Lower leg skin (tissue), 4 donors: ENCODE results near the gene NEURL1. TPM values are rescaled to one million over a fixed set of nuclear protein-coding genes. Genes with fewer than 3 reads are reported as not detected.

Experiments used
- DNase-seq, 2 donors: peaks; one replicate each; pipeline ENCODE4 v3.0.0-alpha.2; 2019; ENCODE audit warnings: low spot score in 2 of 2
- H3K4me3 ChIP-seq: fragments of 200-600 bp; sonication (generic); 2 replicates; pipeline ENCODE4 v1.5.1; 2017; ENCODE audit warnings: mild to moderate bottlenecking, low read depth; ENCODE audit not compliant: poor library complexity, severe bottlenecking
- CTCF ChIP-seq, 3 donors: fragments of 450-650 bp; IDR thresholded peaks; one replicate each; pipeline ENCODE4 v1.5.1; 2016; ENCODE audit warnings: antibody characterized with exemption in 3 of 3, mild to moderate bottlenecking in 3 of 3, moderate library complexity in 2 of 3
- POLR2A ChIP-seq, 2 donors: fragments of 450-650 bp; IDR thresholded peaks; one replicate each; pipeline ENCODE4 v1.6.1; 2016 to 2017; ENCODE audit warnings: antibody characterized with exemption in 2 of 2, mild to moderate bottlenecking in 1 of 2, moderate library complexity in 1 of 2
- WGBS, 2 donors: methylation state at CpG; one replicate each; pipeline ENCODE4 v1.1.5; 2018; 5-methylcytosine and 5-hydroxymethylcytosine counted together
- intact Hi-C: fragments of 100-400 bp; cut with DNase I; formaldehyde crosslinking; loops from one replicate; pipeline ENCODE4 v1.15.0; 2023; ENCODE audit warnings: low total_unique reads
- total RNA-seq, 4 donors: library from RNA; depleted of rRNA; stranded (reverse); fragments of >200 nt; gene quantifications; one replicate each; pipeline ENCODE4 v1.1.0, GENCODE V29; 2016

The NEURL1 gene
- total RNA-seq, 4 donors from 2014 or later, result 0.13 to 0.23 (median 0.22) TPM; not detected in 1

GRCh38 chr10:103559776-103560175, 66.3 kb downstream of the NEURL1 start:
- 78 to 94% methylated on average over 9 of the region's 9 CpGs for WGBS, 2 donors

GRCh38 chr10:103560886-103561285, 67.4 kb downstream of the NEURL1 start:
- no peak overlapping the region for H3K4me3 ChIP-seq
- TF ChIP-seq CTCF (IDR thresholded peaks at IDR 0.05) (no peak), POLR2A (IDR thresholded peaks at IDR 0.05) (no peak)
- no peak for DNase-seq
- intact Hi-C loops, result no loop called here
- WGBS, 2 donors, result 73 to 81% methylated on average over 7 of the region's 7 CpGs

More at GRCh38 chr10:103559776-103560175, 66.3 kb downstream of the NEURL1 start:
- no peak overlapping the region for H3K4me3 ChIP-seq
- TF ChIP-seq CTCF (IDR thresholded peaks at IDR 0.05) (no peak), POLR2A (IDR thresholded peaks at IDR 0.05) (no peak)
- DNase-seq, result no peak
- intact Hi-C loops, result no loop called here

- 46 to 50% methylated on average over 4 of the region's 4 CpGs for WGBS, 2 donors
- DNase-seq, result no peak
- intact Hi-C loops, result no loop called here
- H3K4me3 ChIP-seq, result no peak overlapping the region
- TF ChIP-seq POLR2A (IDR thresholded peaks at IDR 0.05), result no peak
- TF ChIP-seq CTCF (IDR thresholded peaks at IDR 0.05), result no peak
These were observed 68.9 kb downstream of the NEURL1 start for GRCh38 chr10:103562383-103562782.

- no peak for DNase-seq
- TF ChIP-seq CTCF (IDR thresholded peaks at IDR 0.05) (no peak), POLR2A (IDR thresholded peaks at IDR 0.05) (no peak)
- intact Hi-C loops, result no loop called here
- WGBS, 2 donors, result 80 to 87% methylated on average over 7 of the region's 7 CpGs
- H3K4me3 ChIP-seq, result no peak overlapping the region
These were observed 70.0 kb downstream of the NEURL1 start for GRCh38 chr10:103563231-103564115.

GRCh38 chr10:103564116-103564501, 70.6 kb downstream of the NEURL1 start:
- H3K4me3 ChIP-seq, result no peak overlapping the region
- TF ChIP-seq CTCF (IDR thresholded peaks at IDR 0.05), result no peak
- DNase-seq, result no peak
- 35 to 65% methylated on average over 2 to 5 of the region's 7 CpGs for WGBS, 2 donors
- intact Hi-C loops, result no loop called here
